Ascending aorta (tissue), 2 donors: ENCODE results near the gene NOL4L. TPM values are rescaled to one million over a fixed set of nuclear protein-coding genes. Genes with fewer than 3 reads are reported as not detected.

Experiments
- DNase-seq, 2 donors: peaks; one replicate each; pipeline ENCODE4 v3.0.0-alpha.2; 2019; ENCODE audit warnings: low spot score in 2 of 2
- H3K27ac ChIP-seq, 2 donors: fragments of 200-600 bp; sonication (generic); one replicate each; pipeline ENCODE4 v1.5.1; 2016 to 2017; ENCODE audit warnings: mild to moderate bottlenecking in 1 of 2
- H3K27me3 ChIP-seq: fragments of 200-600 bp; sonication (generic); one replicate; pipeline ENCODE4 v1.5.1; 2017
- H3K36me3 ChIP-seq, 2 donors: fragments of 200-600 bp; sonication (generic); one replicate each; pipeline ENCODE4 v1.5.1; 2016
- H3K4me1 ChIP-seq, 2 donors: fragments of 200-600 bp; sonication (generic); one replicate each; pipeline ENCODE4 v1.5.1; 2016 to 2017; ENCODE audit warnings: mild to moderate bottlenecking in 1 of 2
- H3K4me3 ChIP-seq, 2 donors: fragments of 200-600 bp; sonication (generic); one replicate each; pipeline ENCODE4 v1.5.1; 2016 to 2017; ENCODE audit warnings: mild to moderate bottlenecking in 1 of 2
- H3K9me3 ChIP-seq, 2 donors: fragments of 200-600 bp; sonication (generic); one replicate each; pipeline ENCODE4 v1.5.1; 2016
- CTCF ChIP-seq, 3 experiments: fragments of 200-600 bp in 2 of 3; fragments of 450-650 bp in 1 of 3; sonication (generic) in 2 of 3; IDR thresholded peaks; one replicate each; pipeline ENCODE4 v1.5.1; 2016 to 2019; ENCODE audit warnings: antibody characterized with exemption in 3 of 3, mild to moderate bottlenecking in 1 of 3, moderate library complexity in 1 of 3
- intact Hi-C: fragments of 100-400 bp; cut with DNase I; formaldehyde crosslinking; loops from one replicate; pipeline ENCODE4 v1.15.1; 2023
- total RNA-seq: library from RNA; depleted of rRNA; stranded (reverse); fragments of >200 nt; gene quantifications from one replicate; pipeline ENCODE4 v1.1.0, GENCODE V29; 2016

The NOL4L gene
- total RNA-seq, 1 donor from 2014 or later, result 19.8 TPM

- Histone ChIP-seq H3K4me3 (no peak overlapping the region), H3K9me3 (no peaks in the 10 kb centered on the region), H3K27me3 (peaks cover 7% of the 10 kb centered on the region), H3K27ac (no peak overlapping the region), H3K4me1 (peaks cover 4 to 6% of the 10 kb centered on the region in 2 donors), H3K36me3 (no peaks in the 10 kb centered on the region)
- no peak for TF ChIP-seq CTCF (IDR thresholded peaks at IDR 0.05)
- intact Hi-C loops, result no loop called here
- DNase-seq, result no peak
Measured at GRCh38 chr20:32539817-32540675, 45.1 kb downstream of the NOL4L start.

GRCh38 chr20:32539026-32539816, 45.9 kb downstream of the NOL4L start:
- Histone ChIP-seq H3K4me3 (no peak overlapping the region), H3K27me3 (peaks cover 7% of the 10 kb centered on the region), H3K27ac (no peak overlapping the region), H3K9me3 (no peaks in the 10 kb centered on the region), H3K4me1 (peaks cover 4 to 6% of the 10 kb centered on the region in 2 donors), H3K36me3 (no peaks in the 10 kb centered on the region)
- TF ChIP-seq CTCF (IDR thresholded peaks at IDR 0.05), result no peak
- intact Hi-C loops, result no loop called here
- DNase-seq, result no peak

- no peaks in the 10 kb centered on the region for H3K36me3 ChIP-seq
- no peak overlapping the region for H3K4me3 ChIP-seq
- TF ChIP-seq CTCF (IDR thresholded peaks at IDR 0.05), result no peak
- H3K27ac ChIP-seq, result no peak overlapping the region
- H3K27me3 ChIP-seq, result peaks cover 7% of the 10 kb centered on the region
- no peaks in the 10 kb centered on the region for H3K9me3 ChIP-seq
- no peak for DNase-seq
- intact Hi-C loops, result no loop called here
- H3K4me1 ChIP-seq, result peaks cover 4 to 6% of the 10 kb centered on the region in 2 donors
Measured at GRCh38 chr20:32538526-32538939, 46.6 kb downstream of the NOL4L start.

GRCh38 chr20:32537657-32538525, 47.2 kb downstream of the NOL4L start:
- Histone ChIP-seq H3K9me3 (no peaks in the 10 kb centered on the region), H3K4me3 (peak overlapping the region; percentile 50 to 67), H3K27me3 (peaks cover 7% of the 10 kb centered on the region), H3K27ac (peak overlapping the region in 1 of 2 donors; percentile 27), H3K4me1 (peaks cover 4 to 6% of the 10 kb centered on the region in 2 donors), H3K36me3 (no peaks in the 10 kb centered on the region)
- intact Hi-C loops, result no loop called here
- no peak for TF ChIP-seq CTCF (IDR thresholded peaks at IDR 0.05)
- no peak for DNase-seq
